H1 (cell line): ENCODE data around the gene TECR. TPM values are rescaled to one million over a fixed set of nuclear protein-coding genes. Genes with fewer than 3 reads are reported as not detected.

Experiments used
- CTCF ChIA-PET: fragments of 300-600 bp; sonication (Branson Sonifier 250); formaldehyde crosslinking; loops from one replicate; lab custom pipeline; 2021; ENCODE audit not compliant: partially characterized antibody; lab: Charles Lee
- POLR2A ChIA-PET: fragments of 300-600 bp; sonication (Branson Sonifier 250); formaldehyde crosslinking; loops from one replicate; lab custom pipeline; 2021; ENCODE audit warnings: inconsistent platforms; ENCODE audit not compliant: partially characterized antibody; lab: Charles Lee
- DNase-seq, 2 experiments: peaks; one replicate each; pipeline versions ENCODE4 v3.0.0 to v3.0.0-alpha.2; 2010 to 2022; ENCODE audit warnings: low spot score in 2 of 2, low read depth in 1 of 2, mixed read lengths in 1 of 2
- FAIRE-seq: peaks from 2 replicates; lab custom pipeline; 2011; peaks lifted over from hg19 to GRCh38; lab: Jason Lieb, UNC
- H2AFZ ChIP-seq: 2 replicates; pipeline ENCODE4 v1.8.1; 2012; ENCODE audit warnings: low read length, inconsistent platforms
- H2AK5ac ChIP-seq: 2 replicates; pipeline ENCODE4 v1.6.1; 2013; ENCODE audit warnings: low read depth, low read length
- H2BK120ac ChIP-seq: replicated peaks from 2 replicates; pipeline ENCODE3; 2013; ENCODE audit warnings: low read depth, low read length, inconsistent platforms
- H2BK12ac ChIP-seq: 2 replicates; pipeline ENCODE4 v1.6.1; 2013; ENCODE audit warnings: low read depth, low read length
- H2BK15ac ChIP-seq: 2 replicates; pipeline ENCODE4 v1.6.1; 2013; ENCODE audit warnings: low read length
- H2BK20ac ChIP-seq: 2 replicates; pipeline ENCODE4 v1.6.1; 2013; ENCODE audit warnings: low read length
- H2BK5ac ChIP-seq: 2 replicates; pipeline ENCODE4 v1.6.1; 2013; ENCODE audit warnings: low read depth, low read length
- H3K14ac ChIP-seq: 2 replicates; pipeline ENCODE4 v1.6.1; 2013; ENCODE audit warnings: inconsistent platforms; ENCODE audit not compliant: insufficient read length
- H3K18ac ChIP-seq: 2 replicates; pipeline ENCODE4 v1.6.1; 2013; ENCODE audit warnings: low read length; ENCODE audit errors: extremely low read depth
- H3K23ac ChIP-seq: 2 replicates; pipeline ENCODE4 v1.6.1; 2013; ENCODE audit warnings: inconsistent platforms; ENCODE audit not compliant: insufficient read length
- H3K23me2 ChIP-seq: 2 replicates; pipeline ENCODE4 v1.6.1; 2013; ENCODE audit warnings: low read depth, low read length
- H3K27ac ChIP-seq: 2 replicates; pipeline ENCODE4 v1.6.1; 2011; ENCODE audit warnings: low read depth, low read length, inconsistent platforms
- H3K27me3 ChIP-seq, 4 experiments: replicated peaks in 1 of 4; 1 replicate in 1 of 4; 2 replicates in 3 of 4; pipeline versions ENCODE4 v1.6.1 to v1.8.1; 2011 to 2013; ENCODE audit warnings: low read length in 3 of 4, mild to moderate bottlenecking in 3 of 4, inconsistent platforms in 2 of 4, mixed read lengths in 2 of 4, moderate library complexity in 1 of 4; ENCODE audit not compliant: control insufficient read depth in 3 of 4, insufficient read depth in 3 of 4; ENCODE audit errors: extremely low read depth in 1 of 4
- H3K36me3 ChIP-seq, 4 experiments: 2 replicates each; pipeline versions ENCODE4 v1.6.1 to v1.8.1; 2011 to 2013; ENCODE audit warnings: mild to moderate bottlenecking in 4 of 4, low read length in 3 of 4, moderate library complexity in 2 of 4, control low read depth in 1 of 4, inconsistent platforms in 1 of 4; ENCODE audit not compliant: insufficient read depth in 4 of 4, control insufficient read depth in 2 of 4
- H3K4ac ChIP-seq: replicated peaks from 2 replicates; pipeline ENCODE3; 2013; ENCODE audit warnings: low read length, low read depth, mixed read lengths, inconsistent platforms; ENCODE audit not compliant: insufficient read length
- H3K4me1 ChIP-seq, 4 experiments: replicated peaks in 1 of 4; 1 replicate in 1 of 4; 2 replicates in 3 of 4; pipeline versions ENCODE4 v1.6.1 to v1.8.1; 2011 to 2013; ENCODE audit warnings: low read length in 3 of 4, inconsistent platforms in 2 of 4, mixed read lengths in 1 of 4; ENCODE audit not compliant: insufficient read depth in 4 of 4, control insufficient read depth in 3 of 4
- H3K4me2 ChIP-seq, 2 experiments: 2 replicates each; pipeline versions ENCODE4 v1.6.1 to v1.8.1; 2011 to 2013; ENCODE audit warnings: low read depth in 2 of 2, low read length in 2 of 2, control low read depth in 1 of 2, inconsistent platforms in 1 of 2, mild to moderate bottlenecking in 1 of 2; ENCODE audit not compliant: insufficient read depth in 1 of 2
- H3K4me3 ChIP-seq, 4 experiments: fragments of 200-600, 300-600 bp in 1 of 4; sonication (generic), shearing (Covaris generic), sonication (Bioruptor Twin) in 1 of 4; 2 replicates each; pipeline versions ENCODE4 v1.5.1 to v1.8.1; 2011 to 2016; ENCODE audit warnings: low read length in 4 of 4, low read depth in 3 of 4, control low read depth in 2 of 4, inconsistent platforms in 2 of 4, mild to moderate bottlenecking in 2 of 4, mixed read lengths in 1 of 4, moderate library complexity in 1 of 4; ENCODE audit not compliant: insufficient read depth in 2 of 4; ENCODE audit errors: extremely low read depth in 1 of 4
- H3K56ac ChIP-seq: replicated peaks from 2 replicates; pipeline ENCODE3; 2013; ENCODE audit warnings: low read depth, mild to moderate bottlenecking, mixed read lengths, low read length, inconsistent platforms; ENCODE audit not compliant: insufficient read length
- H3K79me1 ChIP-seq: 2 replicates; pipeline ENCODE4 v1.6.1; 2013; ENCODE audit warnings: low read depth, low read length, control low read depth
- H3K79me2 ChIP-seq, 2 experiments: 2 replicates each; pipeline versions ENCODE4 v1.6.1 to v1.8.1; 2012 to 2013; ENCODE audit warnings: low read length in 2 of 2, mild to moderate bottlenecking in 2 of 2, inconsistent platforms in 1 of 2; ENCODE audit not compliant: insufficient read depth in 2 of 2, control insufficient read depth in 1 of 2
- H3K9ac ChIP-seq, 4 experiments: replicated peaks in 1 of 4; 1 replicate in 1 of 4; 2 replicates in 3 of 4; pipeline versions ENCODE4 v1.6.1 to v1.8.1; 2011 to 2013; ENCODE audit warnings: low read depth in 3 of 4, low read length in 3 of 4, control low read depth in 2 of 4, mild to moderate bottlenecking in 2 of 4, moderate library complexity in 2 of 4, inconsistent platforms in 1 of 4; ENCODE audit errors: extremely low read depth in 1 of 4
- H3K9me3 ChIP-seq, 2 experiments: 2 replicates each; pipeline versions ENCODE4 v1.6.1 to v1.8.1; 2012 to 2013; ENCODE audit warnings: mild to moderate bottlenecking in 2 of 2, moderate library complexity in 2 of 2, control low read depth in 1 of 2, inconsistent platforms in 1 of 2, low read depth in 1 of 2, low read length in 1 of 2, mixed read lengths in 1 of 2; ENCODE audit not compliant: insufficient read depth in 2 of 2
- H4K20me1 ChIP-seq, 2 experiments: replicated peaks in 1 of 2; 2 replicates each; pipeline versions ENCODE3 to v1.8.1; 2011 to 2013; ENCODE audit warnings: inconsistent platforms in 2 of 2, low read length in 2 of 2, mild to moderate bottlenecking in 1 of 2; ENCODE audit not compliant: insufficient read depth in 2 of 2, control insufficient read depth in 1 of 2
- H4K5ac ChIP-seq: 2 replicates; pipeline ENCODE4 v1.6.1; 2013; ENCODE audit warnings: low read length, low read depth, mixed read lengths, inconsistent platforms; ENCODE audit not compliant: insufficient read length
- H4K8ac ChIP-seq: 2 replicates; pipeline ENCODE4 v1.8.0; 2013; ENCODE audit warnings: mild to moderate bottlenecking, moderate library complexity, low read length, inconsistent platforms; ENCODE audit not compliant: insufficient read depth; ENCODE audit errors: extremely low read depth
- H4K91ac ChIP-seq: replicated peaks from 2 replicates; pipeline ENCODE3; 2013; ENCODE audit warnings: low read length, mixed read lengths, inconsistent platforms; ENCODE audit not compliant: insufficient read length
- CREB1 ChIP-seq: IDR thresholded peaks from 2 replicates; pipeline ENCODE4 v1.6.1; 2012; ENCODE audit warnings: inconsistent platforms
- EP300 ChIP-seq, 2 experiments: IDR thresholded peaks; 1 replicate in 1 of 2; 2 replicates in 1 of 2; pipeline ENCODE4 v1.6.1; 2011 to 2012; ENCODE audit warnings: low read depth in 2 of 2, low read length in 2 of 2, mild to moderate bottlenecking in 2 of 2, borderline replicate concordance in 1 of 2, inconsistent platforms in 1 of 2, moderate library complexity in 1 of 2
- GABPA ChIP-seq: IDR thresholded peaks from 2 replicates; pipeline ENCODE4 v1.6.1; 2011; ENCODE audit warnings: mild to moderate bottlenecking, low read length, moderate library complexity, borderline replicate concordance; ENCODE audit not compliant: insufficient read depth
- PHF8 ChIP-seq: fragments of 200-600 bp; sonication (generic); conservative IDR thresholded peaks from 2 replicates; pipeline ENCODE4 v1.7.1; 2012; ENCODE audit warnings: low read depth, mild to moderate bottlenecking, inconsistent platforms, low read length, moderate library complexity
- RBBP5 ChIP-seq: IDR thresholded peaks from 2 replicates; pipeline ENCODE4 v1.7.1; 2012; ENCODE audit warnings: low read depth, mild to moderate bottlenecking, inconsistent platforms, low read length, moderate library complexity, borderline replicate concordance
- SIN3A ChIP-seq, 2 experiments: IDR thresholded peaks in 1 of 2; conservative IDR thresholded peaks in 1 of 2; 2 replicates each; pipeline ENCODE4 v1.6.1; 2011 to 2012; ENCODE audit warnings: low read length in 2 of 2, improper control_type of control experiment in 1 of 2, low read depth in 1 of 2, mild to moderate bottlenecking in 1 of 2
- SIRT6 ChIP-seq: IDR thresholded peaks from one replicate; pipeline ENCODE4 v1.7.1; 2012; ENCODE audit warnings: low read length, inconsistent platforms
- SIX5 ChIP-seq: IDR thresholded peaks from 2 replicates; pipeline ENCODE4 v1.6.1; 2011; ENCODE audit warnings: mild to moderate bottlenecking, low read depth, low read length
- SP1 ChIP-seq: IDR thresholded peaks from 2 replicates; pipeline ENCODE4 v1.6.1; 2011; ENCODE audit warnings: low read depth, low read length
- SP2 ChIP-seq: IDR thresholded peaks from 2 replicates; pipeline ENCODE4 v1.6.1; 2012; ENCODE audit warnings: mild to moderate bottlenecking, low read length, inconsistent platforms
- TCF12 ChIP-seq: IDR thresholded peaks from 2 replicates; pipeline ENCODE4 v1.6.1; 2011; ENCODE audit warnings: low read depth, mild to moderate bottlenecking, low read length
- TEAD4 ChIP-seq: IDR thresholded peaks from 2 replicates; pipeline ENCODE4 v1.6.1; 2012; ENCODE audit warnings: low read depth, low read length, inconsistent platforms, mixed read lengths
- WGBS, 2 experiments: shearing (Covaris generic) in 1 of 2; methylation state at CpG; one replicate each; pipeline versions ENCODE4 v1.1.6 to v1.1.7; 2013 to 2015; ENCODE audit warnings: low lambda C conversion rate in 2 of 2, mixed read lengths in 2 of 2, inconsistent platforms in 1 of 2, low coverage in 1 of 2, missing lambda C conversion rate in 1 of 2; ENCODE audit not compliant: insufficient replicate concordance in 2 of 2, insufficient coverage in 1 of 2, insufficient read length in 1 of 2; ENCODE audit errors: extremely low coverage in 1 of 2, missing lambda C conversion rate in 1 of 2; 5-methylcytosine and 5-hydroxymethylcytosine counted together
- polyA plus RNA-seq, 7 experiments: library from polyadenylated mRNA; depleted of rRNA in 3 of 7; stranded (reverse) in 5 of 7; unstranded in 2 of 7; fragments of >200 nt in 5 of 7; fragments of 200-250 nt in 2 of 7; gene quantifications; 1 replicate in 5 of 7; 2 replicates in 1 of 7; 4 replicates in 1 of 7; pipeline versions ENCODE4 v1.2.1 to v1.2.3, GENCODE V29; 2011 to 2013; ENCODE audit warnings: missing spikeins in 2 of 7, mixed read lengths in 2 of 7
- total RNA-seq: library from RNA; stranded (reverse); fragmentation: NEBNext Ultra II Directional; extraction: Animal tissue kit (Norgen Biotek cat#: 25700); gene quantifications from 2 replicates; pipeline ENCODE4 v1.2.1, GENCODE V29; 2021

The TECR gene
- total and polyA plus RNA-seq, 2 of the 8 experiments (the other 6 are each of a cell fraction or from before 2014, with no cell fraction given): 172 to 405 TPM

DNA sequence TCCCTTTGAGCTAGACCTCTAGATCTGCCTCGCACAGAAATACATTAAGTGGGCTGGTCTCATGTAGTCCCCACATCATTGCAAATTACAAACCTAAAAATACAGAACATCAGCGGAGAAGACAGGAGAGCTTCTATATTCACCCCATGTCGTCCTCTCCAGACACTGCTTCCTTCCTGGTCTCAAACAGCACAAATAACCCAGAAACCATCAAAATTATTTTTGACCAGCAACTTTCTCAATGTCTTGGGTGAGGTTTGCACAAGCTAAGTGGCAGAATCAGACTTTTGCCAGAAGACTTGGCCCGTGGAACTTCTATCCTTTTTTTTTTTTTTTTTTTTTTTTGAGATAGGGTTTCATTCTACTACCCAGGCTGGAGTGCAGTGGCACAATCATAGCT, 81.7 kb downstream of the TECR start:
- no peak overlapping the region for H4K8ac ChIP-seq
- no peak overlapping the region for H4K91ac ChIP-seq
- no peak overlapping the region for H2BK15ac ChIP-seq
- no peak overlapping the region for H3K4ac ChIP-seq
- DNase-seq (no peak), FAIRE-seq (no peak)
- H3K27ac ChIP-seq: no peak overlapping the region
- H4K5ac ChIP-seq: no peak overlapping the region
- no peak overlapping the region for H3K4me2 ChIP-seq
- no peak overlapping the region for H2BK12ac ChIP-seq
- WGBS, 2 experiments: 65% methylated on average over 4 of the region's 4 CpGs; no CpG with 5 or more reads in 1 of the 2 experiments
- H4K20me1 ChIP-seq: no peaks in the 10 kb centered on the region
- TF ChIP-seq SIN3A (conservative IDR thresholded peaks at IDR 0.05 in 1 of 2, IDR thresholded peaks at IDR 0.05 in 1 of 2; ENCODE audit: low read depth in 1 of 2, low read length in 2 of 2) (no peak), SP2 (no peak), SP1 (no peak), CREB1 (no peak), SIX5 (no peak), RBBP5 (no peak), TCF12 (no peak), PHF8 (no peak), SIRT6 (no peak), EP300 (IDR thresholded peaks at IDR 0.05; ENCODE audit: borderline replicate concordance in 1 of 2, low read depth in 2 of 2, low read length in 2 of 2) (no peak), TEAD4 (no peak), GABPA (no peak)
- no peak overlapping the region for H3K18ac ChIP-seq
- no peak overlapping the region for H2AFZ ChIP-seq
- ChIA-PET CTCF (interaction anchor here (0.6 to 1.0 kb wide), 4 partner anchors 36 to 273 kb away, joined by 3 to 4 read pairs (median 3); partner anchors contain the start of gene NDUFB7), POLR2A (no interaction called here)
- no peak overlapping the region for H2AK5ac ChIP-seq
- no peak overlapping the region for H2BK120ac ChIP-seq
- H3K9me3 ChIP-seq: peaks cover 40 to 64% of the 10 kb centered on the region in 2 experiments
- no peaks in the 10 kb centered on the region for H3K79me2 ChIP-seq
- H2BK5ac ChIP-seq: no peak overlapping the region
- no peaks in the 10 kb centered on the region for H3K23me2 ChIP-seq
- H3K23ac ChIP-seq: no peak overlapping the region
- H3K56ac ChIP-seq: no peak overlapping the region
- no peak overlapping the region for H3K14ac ChIP-seq
- no peak overlapping the region for H3K4me3 ChIP-seq
- no peak overlapping the region for H2BK20ac ChIP-seq
- no peaks in the 10 kb centered on the region for H3K79me1 ChIP-seq
- H3K4me1 ChIP-seq: no peaks in the 10 kb centered on the region
- no peaks in the 10 kb centered on the region for H3K27me3 ChIP-seq
- no peak overlapping the region for H3K9ac ChIP-seq
- no peaks in the 10 kb centered on the region for H3K36me3 ChIP-seq
